ENCODE results near the gene FBXO42. TPM values are rescaled to one million over a fixed set of nuclear protein-coding genes. Genes with fewer than 3 reads are reported as not detected.
A peak's percentile ranks its signal among the peaks of the same experiment; 100 is the strongest.
"Not testable (repeated sequence)": the region's sequence is repeated elsewhere in the genome, so short reads cannot be mapped to it uniquely, and the experiment has no call there.

Gene FBXO42
- total and polyA plus RNA-seq, 8 donors = 7.4 to 11.9 (median 9.7) TPM

DNA sequence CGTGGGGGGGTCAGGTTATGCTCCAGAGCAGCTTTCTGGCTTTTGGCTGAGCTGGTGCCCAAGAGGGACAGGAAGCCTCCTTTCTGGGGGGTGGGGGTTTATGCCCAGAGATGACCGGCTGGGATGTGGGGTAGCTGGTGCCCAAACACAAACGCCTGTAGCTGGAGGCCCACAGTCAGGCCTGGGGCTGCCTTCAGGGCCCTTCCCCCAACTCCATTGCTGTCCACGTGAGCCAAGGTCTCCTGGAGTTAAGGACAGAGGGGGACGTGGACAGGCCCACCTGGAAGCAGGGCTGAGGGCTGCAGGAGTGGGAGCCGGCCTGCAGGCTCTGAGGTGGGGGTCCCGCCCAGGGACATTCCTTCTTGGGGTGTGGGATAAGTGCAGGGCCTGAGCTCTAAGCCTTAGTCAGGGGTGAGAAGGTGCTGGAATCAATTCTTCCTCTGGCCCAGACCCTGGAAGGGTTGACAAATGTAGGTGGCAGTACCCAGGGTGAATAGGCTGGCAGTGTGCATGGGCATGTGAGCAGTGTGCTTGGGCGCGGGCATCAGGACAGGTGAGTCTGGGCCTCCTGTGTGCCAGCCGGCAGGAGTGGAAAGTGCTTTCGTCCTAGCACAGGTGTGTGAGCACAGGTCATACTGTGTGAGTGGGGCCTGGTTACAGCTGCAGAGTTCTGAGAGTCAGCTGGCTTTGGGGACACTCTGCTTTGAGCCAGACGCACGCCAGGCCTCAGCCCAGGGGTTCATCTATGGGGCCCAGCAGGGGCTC, 122.1 kb downstream of the FBXO42 start:
- Histone ChIP-seq H3K4me1 (no peaks in the 10 kb centered on the region), H3K27ac (no peak overlapping the region), H3K36me3 (no peaks in the 10 kb centered on the region), H3K4me3 (no peak overlapping the region), H3K9me3 (no peaks in the 10 kb centered on the region), H3K27me3 (no peaks in the 10 kb centered on the region)
- FAIRE-seq = no peak
- intact Hi-C loops (cut with DNase I) = no loop called here
- 81 to 85% methylated on average over 13 of the region's 13 CpGs for WGBS, 2 donors
- no peak for ATAC-seq
- peak in 1 of 6 donors; percentile 55 for DNase-seq
- TF ChIP-seq, protein P1, sequence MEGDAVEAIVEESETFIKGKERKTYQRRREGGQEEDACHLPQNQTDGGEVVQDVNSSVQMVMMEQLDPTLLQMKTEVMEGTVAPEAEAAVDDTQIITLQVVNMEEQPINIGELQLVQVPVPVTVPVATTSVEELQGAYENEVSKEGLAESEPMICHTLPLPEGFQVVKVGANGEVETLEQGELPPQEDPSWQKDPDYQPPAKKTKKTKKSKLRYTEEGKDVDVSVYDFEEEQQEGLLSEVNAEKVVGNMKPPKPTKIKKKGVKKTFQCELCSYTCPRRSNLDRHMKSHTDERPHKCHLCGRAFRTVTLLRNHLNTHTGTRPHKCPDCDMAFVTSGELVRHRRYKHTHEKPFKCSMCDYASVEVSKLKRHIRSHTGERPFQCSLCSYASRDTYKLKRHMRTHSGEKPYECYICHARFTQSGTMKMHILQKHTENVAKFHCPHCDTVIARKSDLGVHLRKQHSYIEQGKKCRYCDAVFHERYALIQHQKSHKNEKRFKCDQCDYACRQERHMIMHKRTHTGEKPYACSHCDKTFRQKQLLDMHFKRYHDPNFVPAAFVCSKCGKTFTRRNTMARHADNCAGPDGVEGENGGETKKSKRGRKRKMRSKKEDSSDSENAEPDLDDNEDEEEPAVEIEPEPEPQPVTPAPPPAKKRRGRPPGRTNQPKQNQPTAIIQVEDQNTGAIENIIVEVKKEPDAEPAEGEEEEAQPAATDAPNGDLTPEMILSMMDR (IDR thresholded peaks at IDR 0.05) = no peak

- TF ChIP-seq, protein P1 (IDR thresholded peaks at IDR 0.05) = no peak
- FAIRE-seq (no peak), DNase-seq (peak; percentile 71 to 92 (median 77)), ATAC-seq (peak; percentile 82 to 92 (median 90))
- 4 to 14% methylated on average over 43 to 46 of the region's 46 CpGs for WGBS, 2 donors
- H3K4me1 ChIP-seq = no peaks in the 10 kb centered on the region
- peak overlapping the region; percentile 26 to 55 (median 36) for H3K27ac ChIP-seq
- no peaks in the 10 kb centered on the region for H3K36me3 ChIP-seq
- intact Hi-C loops (cut with DNase I) = no loop called here
- H3K27me3 ChIP-seq = no peaks in the 10 kb centered on the region
- peak overlapping the region in 2 of 4 donors; percentile 34 to 43 for H3K4me3 ChIP-seq
- no peaks in the 10 kb centered on the region for H3K9me3 ChIP-seq
Measured at GRCh38 chr1:16226490-16227179, 125.6 kb downstream of the FBXO42 start.

GRCh38 chr1:16226129-16226489, 126.2 kb downstream of the FBXO42 start:
- DNase-seq = peak in 1 of 6 donors; percentile 26
- peak overlapping the region in 2 of 4 donors; percentile 34 to 43 for H3K4me3 ChIP-seq
- no peaks in the 10 kb centered on the region for H3K27me3 ChIP-seq
- TF ChIP-seq, protein P1 (IDR thresholded peaks at IDR 0.05) = no peak
- ATAC-seq = no peak
- H3K27ac ChIP-seq = peak overlapping the region in 1 of 4 donors; percentile 55
- FAIRE-seq = no peak
- intact Hi-C loops (cut with DNase I) = no loop called here
- no peaks in the 10 kb centered on the region for H3K36me3 ChIP-seq
- no peaks in the 10 kb centered on the region for H3K9me3 ChIP-seq
- WGBS, 2 donors = 82 to 93% methylated on average over 7 of the region's 7 CpGs
- no peaks in the 10 kb centered on the region for H3K4me1 ChIP-seq

DNA sequence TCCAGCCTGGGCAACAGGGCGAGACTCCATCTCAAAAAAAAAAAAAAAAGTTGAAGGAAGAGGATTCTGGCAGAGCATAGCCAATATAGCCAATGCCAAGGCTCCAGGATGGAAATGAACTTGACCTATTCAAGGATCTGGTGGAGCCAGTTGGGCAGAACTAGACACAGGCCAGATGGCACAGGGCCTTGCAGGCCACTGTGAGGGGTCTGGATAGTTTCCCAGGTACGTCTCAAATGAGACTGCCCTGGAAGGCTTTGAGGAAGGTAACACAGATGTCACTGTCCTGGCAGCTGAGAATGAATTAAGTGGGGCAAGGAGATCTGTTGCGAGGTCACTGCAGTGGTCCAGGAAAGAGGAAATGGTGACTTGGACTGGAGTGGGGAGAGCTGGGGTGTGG, 127.8 kb downstream of the FBXO42 start:
- ATAC-seq (no peak), DNase-seq (no peak), FAIRE-seq (no peak)
- TF ChIP-seq, protein P1 (IDR thresholded peaks at IDR 0.05) = no peak
- H3K27me3 ChIP-seq = no peaks in the 10 kb centered on the region
- intact Hi-C loops (cut with DNase I) = no loop called here
- H3K9me3 ChIP-seq = no peaks in the 10 kb centered on the region
- no peaks in the 10 kb centered on the region for H3K4me1 ChIP-seq
- H3K4me3 ChIP-seq = no peak overlapping the region
- no peaks in the 10 kb centered on the region for H3K36me3 ChIP-seq
- H3K27ac ChIP-seq = no peak overlapping the region
- WGBS, 2 donors = 78 to 80% methylated on average over 3 of the region's 3 CpGs

DNA sequence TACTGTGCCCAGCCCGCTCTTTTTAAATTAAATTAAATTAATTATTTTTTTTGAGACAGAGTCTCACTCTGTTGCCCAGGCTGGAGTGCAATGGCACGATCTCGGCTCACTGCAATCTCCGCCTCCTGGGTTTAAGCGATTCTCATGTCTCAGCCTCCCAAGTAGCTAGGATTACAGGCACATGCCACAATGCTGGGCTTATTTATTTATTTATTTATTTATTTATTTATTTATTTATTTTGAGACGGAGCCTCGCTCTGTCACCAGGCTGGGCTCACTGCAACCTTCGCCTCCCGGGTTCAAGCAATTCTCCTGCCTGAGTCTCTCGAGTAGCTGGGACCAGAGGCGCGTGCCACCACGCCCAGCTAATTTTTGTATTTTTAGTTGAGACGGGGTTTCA, 129.6 kb downstream of the FBXO42 start:
- not testable (repeated sequence) for H3K4me1 ChIP-seq, FAIRE-seq, H3K9me3 ChIP-seq

More for the DNA sequence above, 129.6 kb downstream of the FBXO42 start:
- H3K4me3 ChIP-seq; H3K27me3 ChIP-seq; DNase-seq; H3K27ac ChIP-seq; H3K36me3 ChIP-seq; intact Hi-C loops (cut with DNase I); ATAC-seq: not testable (repeated sequence)
- 94 to 96% methylated on average over 14 of the region's 14 CpGs for WGBS, 2 donors

All from pancreas (tissue), 10 donors.